Heart left ventricle (tissue), 16 donors: ENCODE results near the gene PAX5. TPM values are rescaled to one million over a fixed set of nuclear protein-coding genes. Genes with fewer than 3 reads are reported as not detected.

Experiments
- ATAC-seq, 4 donors: fragments of 200-7000 bp; cut with Tn5 transposase; one replicate each; pipeline ENCODE4 v1.9.1; 2020 to 2022; ENCODE audit warnings: moderate library complexity in 4 of 4, mild to moderate bottlenecking in 3 of 4, moderate number of reproducible peaks in 1 of 4
- DNase-seq, 5 donors: peaks; one replicate each; pipeline ENCODE4 v3.0.0-alpha.2; 2020
- H3K27ac ChIP-seq, 12 donors: fragments of 200-600 bp; sonication (generic) in 4 of 12; one replicate each; pipeline versions ENCODE4 v1.5.0 to v1.8.0; 2016 to 2022; ENCODE audit warnings: mild to moderate bottlenecking in 2 of 12
- H3K27me3 ChIP-seq, 9 donors: fragments of 200-600 bp; sonication (generic) in 2 of 9; one replicate each; pipeline versions ENCODE4 v1.5.1 to v1.8.0; 2016 to 2022; ENCODE audit warnings: mild to moderate bottlenecking in 3 of 9
- H3K36me3 ChIP-seq, 9 donors: fragments of 200-600 bp; sonication (generic) in 2 of 9; one replicate each; pipeline versions ENCODE4 v1.5.0 to v1.8.0; 2018 to 2022; ENCODE audit warnings: mild to moderate bottlenecking in 2 of 9
- H3K4me1 ChIP-seq, 12 donors: fragments of 200-600 bp; sonication (generic) in 4 of 12; one replicate each; pipeline versions ENCODE4 v1.5.0 to v1.8.0; 2016 to 2022; ENCODE audit warnings: mild to moderate bottlenecking in 3 of 12
- H3K4me3 ChIP-seq, 12 donors: fragments of 200-600 bp; sonication (generic) in 4 of 12; one replicate each; pipeline versions ENCODE4 v1.5.0 to v1.8.0; 2017 to 2022; ENCODE audit warnings: mild to moderate bottlenecking in 9 of 12, moderate library complexity in 4 of 12
- H3K9me3 ChIP-seq, 12 donors: fragments of 200-600 bp; sonication (generic) in 4 of 12; one replicate each; pipeline versions ENCODE4 v1.5.0 to v1.8.0; 2016 to 2022; ENCODE audit warnings: mild to moderate bottlenecking in 1 of 12
- CTCF ChIP-seq, 12 donors: fragments of 200-600 bp; sonication (generic) in 4 of 12; IDR thresholded peaks; one replicate each; pipeline versions ENCODE4 v1.5.0 to v1.8.0; 2018 to 2022; ENCODE audit warnings: antibody characterized with exemption in 12 of 12, mild to moderate bottlenecking in 5 of 12
- POLR2A ChIP-seq, 2 donors: fragments of 450-650 bp; IDR thresholded peaks; one replicate each; pipeline ENCODE4 v1.6.1; 2017; ENCODE audit warnings: antibody characterized with exemption in 2 of 2, mild to moderate bottlenecking in 2 of 2, moderate library complexity in 2 of 2
- WGBS, 4 donors: extraction: QIAGEN DNeasy Blood & Tissue Kit in 2 of 4; methylation state at CpG; one replicate each; pipeline versions ENCODE4 v1.1.5 to v1.1.7; 2013 to 2018; 5-methylcytosine and 5-hydroxymethylcytosine counted together
- intact Hi-C, 10 donors: fragments of 100-400 bp; cut with DNase I; formaldehyde crosslinking; loops; one replicate each; pipeline versions ENCODE4 v1.11.1 to v1.14.2; 2022
- polyA plus RNA-seq, 2 donors: library from polyadenylated mRNA; stranded (reverse); fragments of 200-250 nt; gene quantifications; one replicate each; pipeline ENCODE4 v1.2.3, GENCODE V29; 2013
- total RNA-seq, 9 donors: library from RNA; depleted of rRNA in 2 of 9; stranded (reverse); fragments of >200 nt in 2 of 9; fragmentation: NEBNext Ultra II Directional in 3 of 9; extraction: Animal tissue kit (Norgen Biotek cat#: 25700) in 3 of 9; gene quantifications; one replicate each; pipeline versions ENCODE4 v1.1.0 to v1.2.4, GENCODE V29; 2016 to 2023
- donor health status: ischemic (EF 13 %, LVEDD 7.1; RV severe dilation, severe dysfunction).
- donor health status: healthy with polysubstance abuse.
- donor health status: DM: no; HTN: yes; CAD: no.
- donor health status: DM: no; HTN: no; CAD: no.
- donor health status: ischemic (EF 25% LVEDD 6.9; RV normal size, moderate dysfunction).
- donor health status: ischemic (EF 25% LVEDD 5.7; RV mildly dilated, moderate dysfunction).
- donor health status: healthy.
- donor health status: DM: yes; HTN: yes; CAD: no.
- donor health status: ischemic (EF 35%, LVEDD 5.7; RV mildly dilated, moderate dysfunction).
- donor health status: nonischemic (EF 11% LVEDD 7.7; RV severe dilation, severe dysfunction).
- donor health status: DM: yes; HTN: yes; CAD: no.
- donor health status: PGD.
- donor health status: ischemic (EF 29% LVEDD 5.4; RV normal size, mild dysfunction).
- donor health status: nonischemic (EF 23%, LVEDD 6.1; RV moderate dilation, normal function).

Gene PAX5
- total and polyA plus RNA-seq, 11 donors = 0.01 to 0.37 (median 0.08) TPM; not detected in 7

- Histone ChIP-seq H3K27ac (no peak overlapping the region), H3K4me3 (no peak overlapping the region), H3K36me3 (no peaks in the 10 kb centered on the region), H3K9me3 (no peaks in the 10 kb centered on the region), H3K27me3 (peaks cover 3 to 57% (median 24%) of the 10 kb centered on the region in 9 donors), H3K4me1 (peaks cover 0 to 12% (median 0%) of the 10 kb centered on the region in 12 donors)
- TF ChIP-seq POLR2A (IDR thresholded peaks at IDR 0.05) (no peak), CTCF (IDR thresholded peaks at IDR 0.05) (no peak)
- intact Hi-C loops = no loop called here
- DNase-seq = no peak
- ATAC-seq = no peak
- 91 to 94% (median 92%) methylated on average over 3 of the region's 3 CpGs for WGBS, 4 donors
Measured at GRCh38 chr9:36815023-36815422, 219.0 kb downstream of the PAX5 start.

- Histone ChIP-seq H3K36me3 (no peaks in the 10 kb centered on the region), H3K27ac (no peak overlapping the region), H3K9me3 (no peaks in the 10 kb centered on the region), H3K4me3 (no peak overlapping the region), H3K27me3 (peaks cover 3 to 52% (median 19%) of the 10 kb centered on the region in 9 donors), H3K4me1 (peaks cover 0 to 2% (median 0%) of the 10 kb centered on the region in 12 donors)
- TF ChIP-seq CTCF (IDR thresholded peaks at IDR 0.05) (no peak), POLR2A (IDR thresholded peaks at IDR 0.05) (no peak)
- WGBS, 4 donors = 72 to 81% (median 78%) methylated on average over 10 of the region's 10 CpGs
- DNase-seq (no peak), ATAC-seq (no peak)
- intact Hi-C loops = no loop called here
Measured at GRCh38 chr9:36813154-36813553, 220.9 kb downstream of the PAX5 start.

GRCh38 chr9:36812556-36812955 lies 221.5 kb downstream of the PAX5 start:
- intact Hi-C loops = no loop called here
- TF ChIP-seq CTCF (IDR thresholded peaks at IDR 0.05) = no peak
- TF ChIP-seq POLR2A (IDR thresholded peaks at IDR 0.05) = no peak

GRCh38 chr9:36808251-36808650 lies 225.8 kb downstream of the PAX5 start:
- H3K27ac ChIP-seq = no peak overlapping the region
- intact Hi-C loops = loop anchor here in 1 of 10 donors (10.0 kb wide), 1 partner anchor 57 kb away; no protein-coding TSS in a partner anchor
- WGBS, 4 donors = 40 to 53% (median 45%) methylated on average over 4 of the region's 4 CpGs

More at GRCh38 chr9:36812556-36812955, 221.5 kb downstream of the PAX5 start:
- no peak for ATAC-seq
- Histone ChIP-seq H3K4me3 (no peak overlapping the region), H3K9me3 (no peaks in the 10 kb centered on the region), H3K27ac (no peak overlapping the region), H3K27me3 (peaks cover 0 to 46% (median 14%) of the 10 kb centered on the region in 9 donors), H3K36me3 (no peaks in the 10 kb centered on the region), H3K4me1 (no peaks in the 10 kb centered on the region)
- no peak for DNase-seq

More at GRCh38 chr9:36808251-36808650, 225.8 kb downstream of the PAX5 start:
- TF ChIP-seq POLR2A (IDR thresholded peaks at IDR 0.05) = no peak
- TF ChIP-seq CTCF (IDR thresholded peaks at IDR 0.05) = no peak
- Histone ChIP-seq H3K4me1 (no peaks in the 10 kb centered on the region), H3K36me3 (no peaks in the 10 kb centered on the region), H3K27me3 (peaks cover 0 to 27% (median 0%) of the 10 kb centered on the region in 9 donors), H3K4me3 (no peak overlapping the region), H3K9me3 (no peaks in the 10 kb centered on the region)
- no peak for DNase-seq
- no peak for ATAC-seq
